GM06990 (cell line): ENCODE results near the gene TRIM71.

ENCODE experiments used
- DNase-seq: peaks from one replicate; pipeline ENCODE4 v3.0.0-alpha.2; 2011; ENCODE audit not compliant: insufficient read length; ENCODE audit errors: extremely low read depth
- H3K27me3 ChIP-seq: replicated peaks from 2 replicates; pipeline ENCODE4 v1.6.0; 2011; ENCODE audit warnings: low read length; ENCODE audit not compliant: control insufficient read depth, insufficient read depth
- H3K36me3 ChIP-seq: 2 replicates; pipeline ENCODE4 v1.5.1; 2011; ENCODE audit warnings: low read length; ENCODE audit not compliant: control insufficient read depth, insufficient read depth
- H3K4me3 ChIP-seq: replicated peaks from 2 replicates; pipeline ENCODE4 v1.5.1; 2011; ENCODE audit warnings: low read depth, mild to moderate bottlenecking, control low read depth, low read length
- CTCF ChIP-seq: IDR thresholded peaks from 2 replicates; pipeline ENCODE4 v1.5.1; 2011; ENCODE audit warnings: low read length, control low read depth, mild to moderate bottlenecking, inconsistent platforms; ENCODE audit not compliant: insufficient read depth, poor library complexity, severe bottlenecking

TRIM71 gene

GRCh38 chr3:32813180-32813579 lies 4.6 kb upstream of the TRIM71 start:
- no peak for DNase-seq
- H3K27me3 ChIP-seq: peaks cover 2% of the 10 kb centered on the region; the same call in 1 of the 2 replicates
- H3K4me3 ChIP-seq: no peak overlapping the region
- H3K36me3 ChIP-seq: no peaks in the 10 kb centered on the region
- TF ChIP-seq CTCF: no peak

- no peak for TF ChIP-seq CTCF
- Histone ChIP-seq H3K4me3 (no peak overlapping the region), H3K36me3 (no peaks in the 10 kb centered on the region), H3K27me3 (peaks cover 4% of the 10 kb centered on the region)
- no peak for DNase-seq
Observed at GRCh38 chr3:32814361-32814760, 3.4 kb upstream of the TRIM71 start.

- Histone ChIP-seq H3K27me3 (peaks cover 4% of the 10 kb centered on the region), H3K4me3 (no peak overlapping the region), H3K36me3 (no peaks in the 10 kb centered on the region)
- TF ChIP-seq CTCF: no peak
- no peak for DNase-seq
Observed at GRCh38 chr3:32815841-32816438, 1.9 kb upstream of the TRIM71 start.

GRCh38 chr3:32816439-32817256 lies 1.1 kb upstream of the TRIM71 start:
- TF ChIP-seq CTCF: no peak
- DNase-seq: peak; percentile 45
- H3K27me3 ChIP-seq: peaks cover 4% of the 10 kb centered on the region
- H3K4me3 ChIP-seq: peak overlapping the region; percentile 51
- no peaks in the 10 kb centered on the region for H3K36me3 ChIP-seq

GRCh38 chr3:32817257-32817557 lies 590 bp upstream of the TRIM71 start:
- Histone ChIP-seq H3K4me3 (no peak overlapping the region), H3K27me3 (peaks cover 4% of the 10 kb centered on the region), H3K36me3 (no peaks in the 10 kb centered on the region)
- no peak for TF ChIP-seq CTCF
- DNase-seq: peak; percentile 26
